Panc1 (cell line): ENCODE measurements around the gene SYP. TPM values are rescaled to one million over a fixed set of nuclear protein-coding genes. Genes with fewer than 3 reads are reported as not detected.
A peak's percentile ranks its signal among the peaks of the same experiment; 100 is the strongest.

Experiments
- ATAC-seq: fragments of 200-7000 bp; cut with Tn5 transposase; 2 replicates; pipeline ENCODE4 v1.9.1; 2020; ENCODE audit warnings: mild to moderate bottlenecking, moderate library complexity
- BruUV-seq: library from RNA; stranded (reverse); fragments of 400-500 nt; replicated peaks from 2 replicates; lab custom pipeline; 2021; lab: Mats Ljungman, UMichigan
- CTCF ChIA-PET: fragments of 300-600 bp; sonication (Branson Sonifier 250); formaldehyde crosslinking; loops from one replicate; lab custom pipeline; 2022; ENCODE audit warnings: antibody characterized with exemption; lab: Charles Lee
- POLR2A ChIA-PET: fragments of 300-600 bp; sonication (Branson Sonifier 250); formaldehyde crosslinking; loops from one replicate; lab custom pipeline; 2022; ENCODE audit warnings: antibody characterized with exemption; lab: Charles Lee
- DNase-seq: peaks from one replicate; pipeline ENCODE4 v3.0.0-alpha.2; 2010; ENCODE audit warnings: low read depth, low spot score
- H3K27ac ChIP-seq: 2 replicates; pipeline ENCODE4 v1.5.1; 2011; ENCODE audit warnings: mild to moderate bottlenecking, low read length, inconsistent platforms
- H3K27me3 ChIP-seq: fragments of 200-500 bp; sonication (Bioruptor generic); 2 replicates; pipeline ENCODE4 v1.6.0; 2014; ENCODE audit warnings: low read length, inconsistent platforms; ENCODE audit not compliant: control insufficient read depth, insufficient read depth
- H3K36me3 ChIP-seq: fragments of 200-500 bp; sonication (Bioruptor generic); 2 replicates; pipeline ENCODE4 v1.5.1; 2014; ENCODE audit warnings: inconsistent platforms, mild to moderate bottlenecking, low read length, moderate library complexity; ENCODE audit not compliant: control insufficient read depth, insufficient read depth
- H3K4me1 ChIP-seq: 2 replicates; pipeline ENCODE4 v1.5.1; 2011; ENCODE audit warnings: inconsistent platforms, mild to moderate bottlenecking, low read length, moderate library complexity; ENCODE audit not compliant: control insufficient read depth, insufficient read depth
- H3K4me3 ChIP-seq, 2 experiments: 2 replicates each; pipeline ENCODE4 v1.5.1; 2011 to 2012; ENCODE audit warnings: low read depth in 2 of 2, low read length in 2 of 2, mild to moderate bottlenecking in 2 of 2, inconsistent platforms in 1 of 2, moderate library complexity in 1 of 2
- H3K9me3 ChIP-seq: fragments of 200-500 bp; sonication (Bioruptor generic); 2 replicates; pipeline ENCODE4 v1.5.1; 2014; ENCODE audit warnings: low read depth, mild to moderate bottlenecking, inconsistent platforms, low read length, moderate library complexity; ENCODE audit not compliant: control insufficient read depth, insufficient read depth
- CTCF ChIP-seq: fragments of 450-650 bp; IDR thresholded peaks from 2 replicates; pipeline ENCODE4 v1.5.1; 2017; ENCODE audit warnings: mild to moderate bottlenecking
- POLR2AphosphoS5 ChIP-seq: IDR thresholded peaks from 2 replicates; pipeline ENCODE4 v1.6.1; 2012; ENCODE audit warnings: mild to moderate bottlenecking, low read depth, low read length, moderate library complexity
- SIN3A ChIP-seq: IDR thresholded peaks from 2 replicates; pipeline ENCODE4 v1.6.1; 2012; ENCODE audit warnings: low read depth, mild to moderate bottlenecking, low read length, moderate library complexity, borderline replicate concordance; ENCODE audit not compliant: insufficient read depth
- TCF7L2 ChIP-seq: IDR thresholded peaks from 2 replicates; pipeline ENCODE4 v1.6.1; 2011; ENCODE audit warnings: mild to moderate bottlenecking, low read depth, low read length, inconsistent platforms
- in situ Hi-C: cut with HindIII; loops from 2 replicates; pipeline ENCODE4 v1.10.0; 2016; ENCODE audit warnings: low sequenced_read_pairs, low pct_unique_long_range_greater_than_20kb
- intact Hi-C: fragments of 100-400 bp; cut with micrococcal nuclease; formaldehyde crosslinking; loops from one replicate; pipeline ENCODE4 v1.10.0; 2022; ENCODE audit not compliant: unreplicated experiment
- total RNA-seq: library from RNA; stranded (reverse); gene quantifications from one replicate; pipeline ENCODE4 v1.2.1, GENCODE V29; 2021; ENCODE audit not compliant: unreplicated experiment
- TF ChIP-seq, protein P1 (sequence below), 2 experiments: IDR thresholded peaks; 2 replicates each; pipeline ENCODE4 v1.6.1; 2011 to 2012; ENCODE audit warnings: low read depth in 2 of 2, control low read depth in 1 of 2, low read length in 1 of 2, mild to moderate bottlenecking in 1 of 2, moderate library complexity in 1 of 2; ENCODE audit not compliant: insufficient read depth in 1 of 2

Gene SYP
- total RNA-seq, 1 experiment from 2014 or later = 12.4 TPM

DNA sequence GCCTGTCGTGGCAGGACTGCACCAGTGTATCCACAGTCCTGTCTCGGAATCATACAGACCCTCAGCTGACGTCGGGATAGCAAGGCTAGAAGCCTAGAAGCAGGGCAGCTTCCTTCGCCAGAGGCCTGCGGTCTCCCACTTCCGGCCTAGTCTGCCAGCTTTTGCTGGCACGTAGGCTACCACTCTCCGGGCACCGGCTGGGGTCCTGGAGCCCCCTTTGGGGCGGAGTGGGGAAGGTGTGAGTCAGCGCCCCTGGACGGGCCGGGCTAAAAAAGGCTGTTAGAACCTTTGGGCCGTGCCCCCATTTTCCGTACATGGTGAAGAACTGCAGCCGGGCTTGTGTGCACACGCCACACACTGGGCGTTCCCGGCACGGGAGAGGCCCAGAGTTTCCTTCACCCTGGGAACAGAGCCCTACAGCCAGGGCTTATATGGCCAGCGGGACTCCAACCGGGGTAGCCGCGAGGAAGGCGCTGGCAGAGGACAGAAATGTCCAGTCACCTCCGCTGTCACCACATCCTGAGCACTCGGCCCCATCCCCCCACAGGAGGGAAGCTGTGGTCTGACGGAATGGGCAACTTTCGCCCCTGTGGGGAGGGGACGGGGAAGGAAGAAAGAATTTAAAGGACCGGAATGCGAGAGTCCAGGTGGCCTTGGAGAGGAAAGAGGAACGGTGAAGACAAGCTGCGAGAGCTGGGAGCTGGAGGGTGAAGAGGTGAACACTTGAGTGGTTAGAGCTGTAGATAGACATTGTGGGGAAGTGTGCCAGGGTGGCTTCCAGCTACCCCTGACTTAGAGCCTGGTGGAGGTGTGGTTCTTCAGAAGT, 32.9 kb downstream of the SYP start:
- in situ Hi-C loops (no loop called here), intact Hi-C loops (no loop called here)
- Histone ChIP-seq H3K4me3 (peak overlapping the region; percentile 38 to 64), H3K4me1 (peaks cover 28% of the 10 kb centered on the region), H3K27ac (peak overlapping the region; percentile 93), H3K9me3 (no peaks in the 10 kb centered on the region), H3K27me3 (no peaks in the 10 kb centered on the region), H3K36me3 (no peaks in the 10 kb centered on the region)
- no TSS peak for BruUV-seq
- POLR2A ChIA-PET = no interaction called here
- CTCF ChIA-PET = interaction anchor here (1.5 kb wide), 1 partner anchor 11 kb away, joined by 8 read pairs; no protein-coding TSS in a partner anchor
- TF ChIP-seq, protein P1, sequence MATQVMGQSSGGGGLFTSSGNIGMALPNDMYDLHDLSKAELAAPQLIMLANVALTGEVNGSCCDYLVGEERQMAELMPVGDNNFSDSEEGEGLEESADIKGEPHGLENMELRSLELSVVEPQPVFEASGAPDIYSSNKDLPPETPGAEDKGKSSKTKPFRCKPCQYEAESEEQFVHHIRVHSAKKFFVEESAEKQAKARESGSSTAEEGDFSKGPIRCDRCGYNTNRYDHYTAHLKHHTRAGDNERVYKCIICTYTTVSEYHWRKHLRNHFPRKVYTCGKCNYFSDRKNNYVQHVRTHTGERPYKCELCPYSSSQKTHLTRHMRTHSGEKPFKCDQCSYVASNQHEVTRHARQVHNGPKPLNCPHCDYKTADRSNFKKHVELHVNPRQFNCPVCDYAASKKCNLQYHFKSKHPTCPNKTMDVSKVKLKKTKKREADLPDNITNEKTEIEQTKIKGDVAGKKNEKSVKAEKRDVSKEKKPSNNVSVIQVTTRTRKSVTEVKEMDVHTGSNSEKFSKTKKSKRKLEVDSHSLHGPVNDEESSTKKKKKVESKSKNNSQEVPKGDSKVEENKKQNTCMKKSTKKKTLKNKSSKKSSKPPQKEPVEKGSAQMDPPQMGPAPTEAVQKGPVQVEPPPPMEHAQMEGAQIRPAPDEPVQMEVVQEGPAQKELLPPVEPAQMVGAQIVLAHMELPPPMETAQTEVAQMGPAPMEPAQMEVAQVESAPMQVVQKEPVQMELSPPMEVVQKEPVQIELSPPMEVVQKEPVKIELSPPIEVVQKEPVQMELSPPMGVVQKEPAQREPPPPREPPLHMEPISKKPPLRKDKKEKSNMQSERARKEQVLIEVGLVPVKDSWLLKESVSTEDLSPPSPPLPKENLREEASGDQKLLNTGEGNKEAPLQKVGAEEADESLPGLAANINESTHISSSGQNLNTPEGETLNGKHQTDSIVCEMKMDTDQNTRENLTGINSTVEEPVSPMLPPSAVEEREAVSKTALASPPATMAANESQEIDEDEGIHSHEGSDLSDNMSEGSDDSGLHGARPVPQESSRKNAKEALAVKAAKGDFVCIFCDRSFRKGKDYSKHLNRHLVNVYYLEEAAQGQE (IDR thresholded peaks at IDR 0.05; ENCODE audit: insufficient read depth in 1 of 2, low read depth in 2 of 2, low read length in 1 of 2) = no peak
- TF ChIP-seq SIN3A (no peak), CTCF (no peak), POLR2AphosphoS5 (no peak; the same call in 1 of the 2 replicates), TCF7L2 (no peak)
- peak; percentile 56 for ATAC-seq
- DNase-seq = no peak

DNA sequence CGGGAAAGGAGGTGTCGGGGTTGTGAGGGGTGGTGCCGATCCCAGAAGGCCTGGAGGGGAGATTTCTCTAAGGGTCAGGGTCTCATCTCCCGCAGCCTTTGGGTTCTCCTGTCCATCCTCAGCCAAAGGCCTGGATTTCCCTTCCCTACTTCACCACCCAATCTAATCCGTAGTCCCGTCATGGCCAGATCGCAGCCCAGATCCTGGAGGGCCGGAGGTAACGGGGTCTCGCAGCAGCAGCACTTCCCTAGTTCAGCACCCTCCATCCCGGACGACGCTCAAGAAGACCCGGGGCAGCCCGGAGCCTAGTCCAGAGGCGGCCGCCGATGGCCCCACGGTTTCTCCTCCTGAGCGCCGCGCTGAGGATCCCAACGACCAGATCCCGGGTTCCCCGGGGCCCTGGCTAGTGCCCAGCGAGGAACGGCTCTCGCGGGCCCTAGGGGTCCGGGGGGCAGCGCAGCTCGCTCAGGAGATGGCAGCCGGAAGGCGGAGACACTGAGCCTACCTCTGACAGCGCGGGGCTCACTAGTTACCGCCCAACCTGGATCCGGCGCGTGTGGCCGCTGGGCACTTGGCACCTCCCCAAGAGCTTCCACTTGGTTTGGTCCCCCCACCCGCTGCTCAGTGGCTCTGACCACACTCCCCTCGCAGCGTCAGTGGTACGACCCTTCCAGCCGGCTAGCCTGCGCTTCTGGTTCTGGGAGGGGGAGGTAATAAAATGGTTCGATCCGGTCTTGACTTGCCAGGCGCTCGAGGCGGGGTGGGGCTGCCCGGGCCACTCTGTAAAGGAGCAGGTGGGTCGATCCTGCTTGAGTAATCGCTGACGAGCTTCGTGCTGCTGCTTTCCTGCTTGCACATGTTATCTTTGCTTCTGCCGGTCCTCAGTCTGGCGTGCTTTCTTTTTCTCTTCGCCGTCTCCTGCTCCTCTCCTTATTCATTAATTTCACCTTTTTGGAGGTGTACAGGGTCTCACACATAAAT, 33.8 kb downstream of the SYP start:
- Histone ChIP-seq H3K4me3 (peak overlapping the region; percentile 38 to 64), H3K27me3 (no peaks in the 10 kb centered on the region), H3K9me3 (no peaks in the 10 kb centered on the region), H3K27ac (peak overlapping the region; percentile 93), H3K36me3 (no peaks in the 10 kb centered on the region), H3K4me1 (peaks cover 28% of the 10 kb centered on the region)
- POLR2A ChIA-PET = no interaction called here
- DNase-seq (peak; percentile 82), ATAC-seq (peak; percentile 67)
- in situ Hi-C loops (no loop called here), intact Hi-C loops (no loop called here)
- CTCF ChIA-PET = interaction anchor here (0.6 to 1.5 kb wide), 2 partner anchors 10 to 65 kb away, joined by 3 to 8 read pairs; no protein-coding TSS in a partner anchor
- no TSS peak for BruUV-seq
- TF ChIP-seq TCF7L2 = no peak
- peak; percentile 72 for TF ChIP-seq CTCF
- TF ChIP-seq, protein P1 (IDR thresholded peaks at IDR 0.05; ENCODE audit: insufficient read depth in 1 of 2, low read depth in 2 of 2, low read length in 1 of 2) = 0 out of 4 replicates have a peak, but pooled peaks of 1 of the 2 experiments have one; percentile 14
- peak; percentile 39; the same call in 1 of the 2 replicates for TF ChIP-seq POLR2AphosphoS5
- TF ChIP-seq SIN3A = no peak
